ENCODE measurements around the gene WDR72.

GRCh38 chr15:53580366-53580765, 179.1 kb downstream of the WDR72 start:
- TF ChIP-seq CTCF (IDR thresholded peaks at IDR 0.05): no peak
- no peak for TF ChIP-seq POLR2A (IDR thresholded peaks at IDR 0.05)

All from heart left ventricle (tissue), 13 donors.